H1 (cell line): ENCODE results near the gene IL6R. TPM values are rescaled to one million over a fixed set of nuclear protein-coding genes. Genes with fewer than 3 reads are reported as not detected.

Source experiments
- CTCF ChIA-PET: fragments of 300-600 bp; sonication (Branson Sonifier 250); formaldehyde crosslinking; loops from one replicate; lab custom pipeline; 2021; ENCODE audit not compliant: partially characterized antibody; lab: Charles Lee
- POLR2A ChIA-PET: fragments of 300-600 bp; sonication (Branson Sonifier 250); formaldehyde crosslinking; loops from one replicate; lab custom pipeline; 2021; ENCODE audit warnings: inconsistent platforms; ENCODE audit not compliant: partially characterized antibody; lab: Charles Lee
- DNase-seq, 2 experiments: peaks; one replicate each; pipeline versions ENCODE4 v3.0.0 to v3.0.0-alpha.2; 2010 to 2022; ENCODE audit warnings: low spot score in 2 of 2, low read depth in 1 of 2, mixed read lengths in 1 of 2
- FAIRE-seq: peaks from 2 replicates; lab custom pipeline; 2011; peaks lifted over from hg19 to GRCh38; lab: Jason Lieb, UNC
- H2AFZ ChIP-seq: 2 replicates; pipeline ENCODE4 v1.8.1; 2012; ENCODE audit warnings: low read length, inconsistent platforms
- H2AK5ac ChIP-seq: 2 replicates; pipeline ENCODE4 v1.6.1; 2013; ENCODE audit warnings: low read depth, low read length
- H2BK120ac ChIP-seq: replicated peaks from 2 replicates; pipeline ENCODE3; 2013; ENCODE audit warnings: low read depth, low read length, inconsistent platforms
- H2BK12ac ChIP-seq: 2 replicates; pipeline ENCODE4 v1.6.1; 2013; ENCODE audit warnings: low read depth, low read length
- H2BK15ac ChIP-seq: 2 replicates; pipeline ENCODE4 v1.6.1; 2013; ENCODE audit warnings: low read length
- H2BK20ac ChIP-seq: 2 replicates; pipeline ENCODE4 v1.6.1; 2013; ENCODE audit warnings: low read length
- H2BK5ac ChIP-seq: 2 replicates; pipeline ENCODE4 v1.6.1; 2013; ENCODE audit warnings: low read depth, low read length
- H3K14ac ChIP-seq: 2 replicates; pipeline ENCODE4 v1.6.1; 2013; ENCODE audit warnings: inconsistent platforms; ENCODE audit not compliant: insufficient read length
- H3K18ac ChIP-seq: 2 replicates; pipeline ENCODE4 v1.6.1; 2013; ENCODE audit warnings: low read length; ENCODE audit errors: extremely low read depth
- H3K23ac ChIP-seq: 2 replicates; pipeline ENCODE4 v1.6.1; 2013; ENCODE audit warnings: inconsistent platforms; ENCODE audit not compliant: insufficient read length
- H3K23me2 ChIP-seq: 2 replicates; pipeline ENCODE4 v1.6.1; 2013; ENCODE audit warnings: low read depth, low read length
- H3K27ac ChIP-seq: 2 replicates; pipeline ENCODE4 v1.6.1; 2011; ENCODE audit warnings: low read depth, low read length, inconsistent platforms
- H3K27me3 ChIP-seq, 4 experiments: replicated peaks in 1 of 4; 1 replicate in 1 of 4; 2 replicates in 3 of 4; pipeline versions ENCODE4 v1.6.1 to v1.8.1; 2011 to 2013; ENCODE audit warnings: low read length in 3 of 4, mild to moderate bottlenecking in 3 of 4, inconsistent platforms in 2 of 4, mixed read lengths in 2 of 4, moderate library complexity in 1 of 4; ENCODE audit not compliant: control insufficient read depth in 3 of 4, insufficient read depth in 3 of 4; ENCODE audit errors: extremely low read depth in 1 of 4
- H3K36me3 ChIP-seq, 4 experiments: 2 replicates each; pipeline versions ENCODE4 v1.6.1 to v1.8.1; 2011 to 2013; ENCODE audit warnings: mild to moderate bottlenecking in 4 of 4, low read length in 3 of 4, moderate library complexity in 2 of 4, control low read depth in 1 of 4, inconsistent platforms in 1 of 4; ENCODE audit not compliant: insufficient read depth in 4 of 4, control insufficient read depth in 2 of 4
- H3K4ac ChIP-seq: replicated peaks from 2 replicates; pipeline ENCODE3; 2013; ENCODE audit warnings: low read length, low read depth, mixed read lengths, inconsistent platforms; ENCODE audit not compliant: insufficient read length
- H3K4me1 ChIP-seq, 4 experiments: replicated peaks in 1 of 4; 1 replicate in 1 of 4; 2 replicates in 3 of 4; pipeline versions ENCODE4 v1.6.1 to v1.8.1; 2011 to 2013; ENCODE audit warnings: low read length in 3 of 4, inconsistent platforms in 2 of 4, mixed read lengths in 1 of 4; ENCODE audit not compliant: insufficient read depth in 4 of 4, control insufficient read depth in 3 of 4
- H3K4me2 ChIP-seq, 2 experiments: 2 replicates each; pipeline versions ENCODE4 v1.6.1 to v1.8.1; 2011 to 2013; ENCODE audit warnings: low read depth in 2 of 2, low read length in 2 of 2, control low read depth in 1 of 2, inconsistent platforms in 1 of 2, mild to moderate bottlenecking in 1 of 2; ENCODE audit not compliant: insufficient read depth in 1 of 2
- H3K4me3 ChIP-seq, 4 experiments: fragments of 200-600, 300-600 bp in 1 of 4; sonication (generic), shearing (Covaris generic), sonication (Bioruptor Twin) in 1 of 4; 2 replicates each; pipeline versions ENCODE4 v1.5.1 to v1.8.1; 2011 to 2016; ENCODE audit warnings: low read length in 4 of 4, low read depth in 3 of 4, control low read depth in 2 of 4, inconsistent platforms in 2 of 4, mild to moderate bottlenecking in 2 of 4, mixed read lengths in 1 of 4, moderate library complexity in 1 of 4; ENCODE audit not compliant: insufficient read depth in 2 of 4; ENCODE audit errors: extremely low read depth in 1 of 4
- H3K56ac ChIP-seq: replicated peaks from 2 replicates; pipeline ENCODE3; 2013; ENCODE audit warnings: low read depth, mild to moderate bottlenecking, mixed read lengths, low read length, inconsistent platforms; ENCODE audit not compliant: insufficient read length
- H3K79me1 ChIP-seq: 2 replicates; pipeline ENCODE4 v1.6.1; 2013; ENCODE audit warnings: low read depth, low read length, control low read depth
- H3K79me2 ChIP-seq, 2 experiments: 2 replicates each; pipeline versions ENCODE4 v1.6.1 to v1.8.1; 2012 to 2013; ENCODE audit warnings: low read length in 2 of 2, mild to moderate bottlenecking in 2 of 2, inconsistent platforms in 1 of 2; ENCODE audit not compliant: insufficient read depth in 2 of 2, control insufficient read depth in 1 of 2
- H3K9ac ChIP-seq, 4 experiments: replicated peaks in 1 of 4; 1 replicate in 1 of 4; 2 replicates in 3 of 4; pipeline versions ENCODE4 v1.6.1 to v1.8.1; 2011 to 2013; ENCODE audit warnings: low read depth in 3 of 4, low read length in 3 of 4, control low read depth in 2 of 4, mild to moderate bottlenecking in 2 of 4, moderate library complexity in 2 of 4, inconsistent platforms in 1 of 4; ENCODE audit errors: extremely low read depth in 1 of 4
- H3K9me3 ChIP-seq, 2 experiments: 2 replicates each; pipeline versions ENCODE4 v1.6.1 to v1.8.1; 2012 to 2013; ENCODE audit warnings: mild to moderate bottlenecking in 2 of 2, moderate library complexity in 2 of 2, control low read depth in 1 of 2, inconsistent platforms in 1 of 2, low read depth in 1 of 2, low read length in 1 of 2, mixed read lengths in 1 of 2; ENCODE audit not compliant: insufficient read depth in 2 of 2
- H4K20me1 ChIP-seq, 2 experiments: replicated peaks in 1 of 2; 2 replicates each; pipeline versions ENCODE3 to v1.8.1; 2011 to 2013; ENCODE audit warnings: inconsistent platforms in 2 of 2, low read length in 2 of 2, mild to moderate bottlenecking in 1 of 2; ENCODE audit not compliant: insufficient read depth in 2 of 2, control insufficient read depth in 1 of 2
- H4K5ac ChIP-seq: 2 replicates; pipeline ENCODE4 v1.6.1; 2013; ENCODE audit warnings: low read length, low read depth, mixed read lengths, inconsistent platforms; ENCODE audit not compliant: insufficient read length
- H4K8ac ChIP-seq: 2 replicates; pipeline ENCODE4 v1.8.0; 2013; ENCODE audit warnings: mild to moderate bottlenecking, moderate library complexity, low read length, inconsistent platforms; ENCODE audit not compliant: insufficient read depth; ENCODE audit errors: extremely low read depth
- H4K91ac ChIP-seq: replicated peaks from 2 replicates; pipeline ENCODE3; 2013; ENCODE audit warnings: low read length, mixed read lengths, inconsistent platforms; ENCODE audit not compliant: insufficient read length
- CHD2 ChIP-seq: IDR thresholded peaks from 2 replicates; pipeline ENCODE4 v1.6.1; 2012; ENCODE audit warnings: low read length, improper control_type of control experiment
- CREB1 ChIP-seq: IDR thresholded peaks from 2 replicates; pipeline ENCODE4 v1.6.1; 2012; ENCODE audit warnings: inconsistent platforms
- FOSL1 ChIP-seq: IDR thresholded peaks from 2 replicates; pipeline ENCODE4 v1.6.1; 2011; ENCODE audit warnings: mild to moderate bottlenecking, low read depth, low read length, moderate library complexity; ENCODE audit not compliant: insufficient read depth
- HDAC2 ChIP-seq, 2 experiments: fragments of 300-600 bp in 1 of 2; sonication (generic) in 1 of 2; IDR thresholded peaks; 2 replicates each; pipeline ENCODE4 v1.6.1; 2011 to 2012; ENCODE audit warnings: low read depth in 2 of 2, low read length in 2 of 2, mild to moderate bottlenecking in 2 of 2, moderate library complexity in 2 of 2, borderline replicate concordance in 1 of 2, inconsistent platforms in 1 of 2
- RBBP5 ChIP-seq: IDR thresholded peaks from 2 replicates; pipeline ENCODE4 v1.7.1; 2012; ENCODE audit warnings: low read depth, mild to moderate bottlenecking, inconsistent platforms, low read length, moderate library complexity, borderline replicate concordance
- SRF ChIP-seq: IDR thresholded peaks from 2 replicates; pipeline ENCODE4 v1.6.1; 2011; ENCODE audit warnings: mild to moderate bottlenecking, low read depth, low read length, moderate library complexity
- TCF12 ChIP-seq: IDR thresholded peaks from 2 replicates; pipeline ENCODE4 v1.6.1; 2011; ENCODE audit warnings: low read depth, mild to moderate bottlenecking, low read length
- YY1 ChIP-seq: IDR thresholded peaks from 2 replicates; pipeline ENCODE4 v1.6.1; 2011; ENCODE audit warnings: low read depth, mild to moderate bottlenecking, low read length
- WGBS, 2 experiments: shearing (Covaris generic) in 1 of 2; methylation state at CpG; one replicate each; pipeline versions ENCODE4 v1.1.6 to v1.1.7; 2013 to 2015; ENCODE audit warnings: low lambda C conversion rate in 2 of 2, mixed read lengths in 2 of 2, inconsistent platforms in 1 of 2, low coverage in 1 of 2, missing lambda C conversion rate in 1 of 2; ENCODE audit not compliant: insufficient replicate concordance in 2 of 2, insufficient coverage in 1 of 2, insufficient read length in 1 of 2; ENCODE audit errors: extremely low coverage in 1 of 2, missing lambda C conversion rate in 1 of 2; 5-methylcytosine and 5-hydroxymethylcytosine counted together
- polyA plus RNA-seq, 7 experiments: library from polyadenylated mRNA; depleted of rRNA in 3 of 7; stranded (reverse) in 5 of 7; unstranded in 2 of 7; fragments of >200 nt in 5 of 7; fragments of 200-250 nt in 2 of 7; gene quantifications; 1 replicate in 5 of 7; 2 replicates in 1 of 7; 4 replicates in 1 of 7; pipeline versions ENCODE4 v1.2.1 to v1.2.3, GENCODE V29; 2011 to 2013; ENCODE audit warnings: missing spikeins in 2 of 7, mixed read lengths in 2 of 7
- total RNA-seq: library from RNA; stranded (reverse); fragmentation: NEBNext Ultra II Directional; extraction: Animal tissue kit (Norgen Biotek cat#: 25700); gene quantifications from 2 replicates; pipeline ENCODE4 v1.2.1, GENCODE V29; 2021

The IL6R gene
- total and polyA plus RNA-seq, 2 of the 8 experiments (the other 6 are each of a cell fraction or from before 2014, with no cell fraction given), result 2.3 to 3.0 TPM

DNA sequence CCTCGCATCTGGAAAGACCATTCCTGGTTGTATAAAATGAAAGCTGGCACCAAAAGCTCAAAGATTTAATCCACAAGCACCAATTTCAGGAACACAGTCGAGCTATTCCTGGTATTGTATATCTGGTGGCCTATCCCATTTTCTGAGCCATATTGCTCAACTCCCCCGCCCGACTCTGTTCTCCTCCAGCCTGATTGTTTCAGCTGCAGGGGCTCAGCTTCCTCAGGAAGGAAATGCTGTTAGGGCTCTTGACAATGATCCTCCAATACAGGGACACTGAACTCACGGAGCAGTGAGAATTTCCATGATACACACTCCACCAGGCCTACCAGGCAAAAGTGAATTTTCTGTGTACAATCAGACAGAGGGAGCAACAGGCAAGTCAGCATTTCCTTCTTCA lies 80.0 kb downstream of the IL6R start:
- no peak overlapping the region for H2BK120ac ChIP-seq
- no peak overlapping the region for H2BK15ac ChIP-seq

More for the DNA sequence above, 80.0 kb downstream of the IL6R start:
- H3K4me3 ChIP-seq, result no peak overlapping the region
- no peak overlapping the region for H3K23ac ChIP-seq
- no peaks in the 10 kb centered on the region for H3K4me1 ChIP-seq
- H3K4ac ChIP-seq, result no peak overlapping the region
- no peaks in the 10 kb centered on the region for H3K27me3 ChIP-seq
- no peak overlapping the region for H2AK5ac ChIP-seq
- no peak overlapping the region for H3K18ac ChIP-seq
- no peak overlapping the region for H4K91ac ChIP-seq
- H2BK20ac ChIP-seq, result no peak overlapping the region
- CTCF ChIA-PET, result interaction anchor here (0.9 to 7.5 kb wide), 3 partner anchors 62 to 137 kb away, joined by 3 to 117 read pairs (median 25); no protein-coding TSS in a partner anchor
- H2BK5ac ChIP-seq, result no peak overlapping the region
- H3K79me1 ChIP-seq, result no peaks in the 10 kb centered on the region
- H2AFZ ChIP-seq, result no peak overlapping the region
- H4K20me1 ChIP-seq, result no peaks in the 10 kb centered on the region
- no peak overlapping the region for H3K14ac ChIP-seq
- H3K56ac ChIP-seq, result no peak overlapping the region
- H4K8ac ChIP-seq, result no peak overlapping the region
- no peak overlapping the region for H3K4me2 ChIP-seq
- H3K23me2 ChIP-seq, result no peaks in the 10 kb centered on the region
- DNase-seq, result no peak
- no peak overlapping the region for H3K27ac ChIP-seq
- POLR2A ChIA-PET, result no interaction called here
- no peak overlapping the region for H2BK12ac ChIP-seq
- no peak overlapping the region for H3K9ac ChIP-seq
- no peaks in the 10 kb centered on the region for H3K9me3 ChIP-seq
- H3K79me2 ChIP-seq, result no peaks in the 10 kb centered on the region
- WGBS, 2 experiments, result 88% methylated on average over 5 of the region's 5 CpGs; no CpG with 5 or more reads in 1 of the 2 experiments
- no peak for TF ChIP-seq CREB1
- TF ChIP-seq FOSL1, result no peak
- TF ChIP-seq SRF, result no peak
- no peak for TF ChIP-seq CHD2
- TF ChIP-seq TCF12, result no peak
- TF ChIP-seq HDAC2 (IDR thresholded peaks at IDR 0.05; ENCODE audit: borderline replicate concordance in 1 of 2, low read depth in 2 of 2, low read length in 2 of 2), result no peak
- TF ChIP-seq RBBP5, result no peak
- no peak for TF ChIP-seq YY1
- TF ChIP-seq, all 59 proteins: peak for 0
- H3K36me3 ChIP-seq, result no peaks in the 10 kb centered on the region
- H4K5ac ChIP-seq, result no peak overlapping the region
- FAIRE-seq, result no peak
